IPS-18c (cell line): ENCODE data around the gene ZNF148.
"Not testable (repeated sequence)": the region's sequence is repeated elsewhere in the genome, so short reads cannot be mapped to it uniquely, and the experiment has no call there.

Experiments used
- H3K4me3 ChIP-seq: 2 replicates; pipeline ENCODE4 v1.7.0; 2013; ENCODE audit warnings: low read depth, mild to moderate bottlenecking, low read length, moderate library complexity; ENCODE audit not compliant: insufficient read depth
- H3K9me3 ChIP-seq: one replicate; pipeline ENCODE4 v1.6.1; 2013; ENCODE audit warnings: mild to moderate bottlenecking, low read length, moderate library complexity; ENCODE audit not compliant: control insufficient read depth, insufficient read depth

The ZNF148 gene

DNA sequence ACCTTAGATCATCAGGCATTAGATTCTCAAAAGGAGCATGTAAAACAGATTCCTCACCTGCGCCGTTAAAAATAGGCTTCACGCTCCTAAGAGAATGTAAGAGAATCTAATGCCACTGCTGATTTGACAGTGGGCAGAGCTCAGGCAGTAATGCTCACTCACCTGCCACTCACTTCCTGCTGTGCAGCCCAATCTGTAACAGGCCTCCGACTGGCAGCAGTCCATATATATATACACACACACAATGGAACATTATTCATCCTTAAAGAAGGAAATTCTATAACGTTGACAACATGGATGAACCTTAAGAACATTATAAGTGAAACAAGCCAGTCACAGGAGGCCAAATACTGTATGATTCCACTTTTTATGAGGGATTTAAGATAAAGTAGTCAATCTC lies 24.5 kb downstream of the ZNF148 start:
- Histone ChIP-seq H3K4me3 (no peak overlapping the region), H3K9me3 (no peaks in the 10 kb centered on the region)

GRCh38 chr3:125349556-125350165 lies 25.5 kb downstream of the ZNF148 start:
- Histone ChIP-seq H3K4me3 (no peak overlapping the region), H3K9me3 (no peaks in the 10 kb centered on the region)

- Histone ChIP-seq H3K9me3 (no peaks in the 10 kb centered on the region), H3K4me3 (no peak overlapping the region)
These were observed 26.1 kb downstream of the ZNF148 start for GRCh38 chr3:125349055-125349454.

GRCh38 chr3:125343367-125343766 lies 31.8 kb downstream of the ZNF148 start:
- H3K9me3 ChIP-seq, H3K4me3 ChIP-seq: not testable (repeated sequence)

- Histone ChIP-seq H3K4me3 (no peak overlapping the region), H3K9me3 (no peaks in the 10 kb centered on the region)
These were observed 35.0 kb downstream of the ZNF148 start for GRCh38 chr3:125340121-125340520.

DNA sequence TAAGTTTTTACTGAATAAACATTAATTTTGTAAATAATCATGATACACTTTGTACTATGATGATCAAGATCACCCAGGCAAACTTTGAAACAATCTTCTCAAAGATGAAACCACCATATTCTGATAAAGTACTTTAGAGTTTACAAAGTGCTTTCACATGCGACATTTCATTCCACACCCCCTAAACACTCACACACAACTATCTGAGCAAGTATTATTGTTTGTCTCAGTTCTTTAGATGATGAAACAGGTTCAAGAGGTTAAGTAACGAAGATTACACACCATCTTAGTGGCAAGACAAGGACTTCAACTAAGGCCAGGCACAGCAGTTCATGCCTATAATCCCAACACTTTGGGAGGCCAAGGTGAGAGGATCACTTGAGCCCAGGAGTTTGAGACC lies 37.6 kb downstream of the ZNF148 start:
- Histone ChIP-seq H3K9me3 (no peaks in the 10 kb centered on the region), H3K4me3 (no peak overlapping the region)

GRCh38 chr3:125334675-125335560 lies 40.2 kb downstream of the ZNF148 start:
- Histone ChIP-seq H3K4me3 (no peak overlapping the region), H3K9me3 (no peaks in the 10 kb centered on the region)

DNA sequence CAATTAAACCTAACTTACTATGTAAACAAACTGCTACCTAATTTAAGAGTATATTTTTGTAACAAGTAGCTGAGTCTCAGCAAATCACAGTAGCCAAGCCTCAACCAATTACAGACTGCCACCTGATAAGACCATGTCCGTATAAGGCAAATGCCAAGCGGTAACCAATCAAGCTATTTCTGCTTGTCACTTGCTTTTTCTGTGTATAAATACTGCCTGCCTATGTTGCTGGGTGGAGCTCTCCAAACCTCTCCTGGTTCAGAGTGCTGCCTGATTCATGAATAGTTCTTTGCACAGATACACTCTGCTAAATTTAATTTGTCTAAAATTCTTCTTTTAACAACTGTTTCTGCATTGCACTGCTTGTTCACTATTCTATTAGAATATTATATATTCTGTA lies 42.6 kb downstream of the ZNF148 start:
- Histone ChIP-seq H3K4me3 (no peak overlapping the region), H3K9me3 (no peaks in the 10 kb centered on the region)

GRCh38 chr3:125331243-125331642 lies 43.9 kb downstream of the ZNF148 start:
- Histone ChIP-seq H3K4me3 (no peak overlapping the region), H3K9me3 (no peaks in the 10 kb centered on the region)

DNA sequence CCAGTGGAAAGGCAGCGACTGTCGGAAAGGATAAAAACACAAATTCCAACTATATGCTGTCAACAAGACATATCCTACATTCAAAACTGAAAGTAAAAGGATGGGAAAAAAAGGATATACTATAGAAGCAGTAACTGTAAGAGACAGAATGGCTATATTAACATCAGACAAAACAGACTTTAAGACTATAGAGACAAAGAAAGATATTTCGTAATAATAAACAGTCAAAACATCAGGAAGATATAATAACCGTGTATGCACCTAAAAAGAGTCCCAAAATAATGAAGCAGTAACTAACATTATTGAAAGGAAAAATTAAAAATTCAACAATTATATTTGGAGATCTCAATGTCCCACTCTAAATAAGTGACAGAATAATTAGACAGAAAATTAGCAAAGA lies 48.2 kb downstream of the ZNF148 start:
- Histone ChIP-seq H3K4me3 (no peak overlapping the region), H3K9me3 (no peaks in the 10 kb centered on the region)

GRCh38 chr3:125325746-125326145 lies 49.4 kb downstream of the ZNF148 start:
- no peaks in the 10 kb centered on the region for H3K9me3 ChIP-seq
- no peak overlapping the region for H3K4me3 ChIP-seq

DNA sequence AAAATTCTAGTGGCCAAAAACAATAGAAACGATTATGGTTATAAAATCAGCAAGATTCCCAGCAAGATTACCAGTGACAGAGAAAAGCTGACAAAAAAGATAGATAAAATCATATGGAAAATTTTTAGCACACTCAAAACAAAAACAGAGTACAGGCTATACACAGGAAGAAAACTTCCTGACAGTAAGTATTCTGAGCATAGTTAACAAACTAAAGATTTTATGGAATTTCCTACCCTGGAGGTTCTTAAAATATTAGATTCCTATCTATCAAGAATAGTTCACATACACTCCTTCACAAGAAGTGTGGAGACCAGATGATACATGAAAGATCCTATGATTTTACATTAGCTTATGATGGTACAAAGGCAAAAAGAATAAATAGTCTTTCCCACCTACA lies 50.8 kb downstream of the ZNF148 start:
- H3K4me3 ChIP-seq = no peak overlapping the region
- no peaks in the 10 kb centered on the region for H3K9me3 ChIP-seq

GRCh38 chr3:125322917-125323316 lies 52.2 kb downstream of the ZNF148 start:
- no peaks in the 10 kb centered on the region for H3K9me3 ChIP-seq
- no peak overlapping the region for H3K4me3 ChIP-seq

DNA sequence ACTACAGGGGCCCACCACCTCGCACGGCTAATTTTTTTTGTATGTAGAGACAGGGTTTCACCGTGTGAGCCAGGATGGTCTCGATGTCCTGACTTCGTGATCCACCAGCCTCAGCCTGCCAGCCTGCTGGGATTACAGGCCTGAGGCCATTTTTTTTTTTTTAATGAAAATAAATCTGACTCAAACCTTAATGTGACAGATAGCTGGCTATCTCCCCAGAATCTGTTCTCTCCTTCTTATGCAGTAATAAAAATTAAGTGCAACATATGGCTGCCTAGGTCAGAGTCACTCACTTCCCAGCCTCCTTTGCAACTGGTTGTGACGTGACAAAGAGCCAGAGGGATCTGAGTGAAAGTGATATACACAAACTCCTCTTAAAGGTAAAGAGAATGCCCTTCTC lies 53.0 kb downstream of the ZNF148 start:
- Histone ChIP-seq H3K4me3 (no peak overlapping the region), H3K9me3 (no peaks in the 10 kb centered on the region)

DNA sequence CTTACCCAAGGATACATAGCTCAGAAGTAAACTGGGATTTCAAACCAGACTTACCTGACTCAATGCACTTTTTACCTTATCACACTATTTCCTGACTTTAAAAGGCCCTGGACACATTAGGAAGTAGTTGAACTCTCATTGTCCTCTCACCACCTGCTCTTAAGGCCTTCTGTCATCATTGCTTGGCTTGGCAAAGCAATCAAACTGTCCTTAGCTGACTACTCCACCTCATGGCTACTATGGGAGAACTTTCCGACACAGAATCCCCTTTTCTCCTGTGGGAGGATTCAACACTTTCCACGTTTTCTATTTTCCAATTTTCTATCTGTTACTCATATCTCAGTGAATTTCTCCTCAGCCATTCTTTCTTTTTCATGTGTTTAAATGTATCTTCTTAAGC lies 55.4 kb downstream of the ZNF148 start:
- no peaks in the 10 kb centered on the region for H3K9me3 ChIP-seq
- no peak overlapping the region for H3K4me3 ChIP-seq

DNA sequence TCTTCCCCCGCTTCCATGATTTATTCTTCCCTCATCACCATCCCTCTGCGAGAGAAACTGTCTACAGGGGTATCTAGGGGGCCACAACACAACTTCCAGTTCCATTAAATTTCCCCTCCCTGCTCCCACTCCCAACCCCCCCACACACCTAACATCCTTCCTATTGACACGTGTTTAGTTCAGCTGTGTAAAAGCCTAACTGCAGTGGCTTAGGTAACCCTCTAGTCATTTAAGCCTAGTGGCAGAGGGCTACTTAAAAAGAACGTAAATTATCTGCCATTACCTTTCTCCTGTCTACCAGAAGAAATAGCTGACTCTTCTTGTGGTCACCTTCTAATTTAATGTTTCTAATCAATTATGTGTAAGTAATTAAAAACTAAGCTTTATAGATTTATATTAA lies 56.3 kb downstream of the ZNF148 start:
- H3K4me3 ChIP-seq = no peak overlapping the region
- no peaks in the 10 kb centered on the region for H3K9me3 ChIP-seq

DNA sequence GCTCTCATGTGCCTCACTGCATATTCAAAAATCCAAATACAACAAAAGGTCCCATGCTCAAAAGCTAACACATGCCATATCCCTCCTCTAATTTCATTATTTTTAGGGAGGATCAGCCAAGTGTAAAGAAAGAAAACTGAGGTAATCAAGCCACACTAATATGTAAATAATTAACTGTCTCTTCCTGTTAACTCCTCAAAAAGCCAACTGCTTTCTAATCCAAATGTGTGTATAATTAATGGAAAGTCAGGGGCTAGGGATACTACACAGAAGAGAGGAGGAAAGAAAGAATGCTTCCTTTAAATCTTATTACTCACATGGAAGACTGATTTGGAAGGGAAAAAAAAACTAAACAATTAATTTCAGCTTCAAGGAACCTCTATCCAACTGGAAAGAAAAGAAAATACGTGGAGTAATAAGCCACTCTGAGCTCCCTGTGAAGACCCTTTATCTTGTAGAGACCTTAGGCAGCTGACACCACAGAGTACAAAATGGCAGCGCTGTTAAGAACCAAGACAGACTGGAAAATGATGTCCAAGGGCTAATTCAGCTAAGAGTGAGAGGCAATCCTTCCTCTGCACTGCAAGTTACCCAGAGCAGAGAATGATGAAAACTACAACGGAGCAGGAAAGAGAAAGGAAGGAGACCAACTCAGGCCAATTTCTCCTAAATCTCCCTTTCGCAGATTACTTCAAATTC lies 56.8 kb downstream of the ZNF148 start:
- H3K4me3 ChIP-seq = no peak overlapping the region
- no peaks in the 10 kb centered on the region for H3K9me3 ChIP-seq

GRCh38 chr3:125317761-125318160 lies 57.4 kb downstream of the ZNF148 start:
- Histone ChIP-seq H3K9me3 (no peaks in the 10 kb centered on the region), H3K4me3 (no peak overlapping the region)
